ENCODE measurements around the gene ICOS. TPM values are rescaled to one million over a fixed set of nuclear protein-coding genes. Genes with fewer than 3 reads are reported as not detected.

The ICOS gene
- total and polyA plus RNA-seq, 4 donors = 0.02 to 0.17 (median 0.09) TPM; not detected in 1

DNA sequence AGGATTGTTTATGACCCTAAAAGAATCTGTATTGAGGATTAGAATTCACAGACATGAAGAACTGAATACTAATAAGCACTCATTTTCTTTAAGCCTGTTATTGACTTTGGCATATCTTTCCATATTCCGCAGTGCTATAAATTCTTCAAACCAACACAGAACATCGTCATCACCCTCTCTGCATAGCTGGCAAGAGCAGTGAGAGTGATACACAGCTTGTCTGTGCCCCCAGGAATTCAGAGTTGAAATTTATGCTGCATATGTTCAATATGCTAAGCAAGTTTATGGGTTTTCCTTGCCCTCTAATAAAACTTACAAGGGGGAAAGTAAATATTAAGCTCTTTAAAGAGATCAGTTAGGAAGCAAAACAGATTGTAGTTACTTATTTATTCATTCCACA lies 36.3 kb upstream of the ICOS start:
- no peak for DNase-seq (ENCODE audit: low spot score)
- 77% methylated on average over 2 of the region's 2 CpGs for WGBS
- H3K27me3 ChIP-seq (ENCODE audit: control insufficient read depth in 4 of 4, insufficient read depth in 4 of 4, low read length in 3 of 4) = no peaks in the 10 kb centered on the region
- no peak overlapping the region for H3K9ac ChIP-seq (ENCODE audit: low read depth in 1 of 2, low read length in 2 of 2)
- H3K9me3 ChIP-seq (ENCODE audit: control insufficient read depth in 4 of 4, low read length in 3 of 4) = peaks cover 2 to 14% (median 2%) of the 10 kb centered on the region in 4 donors
- H3K4me1 ChIP-seq (ENCODE audit: control insufficient read depth in 4 of 4, insufficient read depth in 4 of 4, low read length in 3 of 4) = no peaks in the 10 kb centered on the region
- H3K36me3 ChIP-seq (ENCODE audit: control insufficient read depth in 4 of 4, insufficient read depth in 3 of 4, low read depth in 1 of 4, low read length in 3 of 4) = no peaks in the 10 kb centered on the region
- H3K4me3 ChIP-seq (ENCODE audit: low read depth in 1 of 3, low read length in 3 of 3) = no peak overlapping the region
- TF ChIP-seq EGR1 (IDR thresholded peaks at IDR 0.05; ENCODE audit: low read depth in 2 of 2) (no peak), RXRA (IDR thresholded peaks at IDR 0.05) (no peak), GABPA (IDR thresholded peaks at IDR 0.05 in 1 of 2, conservative IDR thresholded peaks at IDR 0.05 in 1 of 2) (no peak), SP1 (IDR thresholded peaks at IDR 0.05) (no peak), FOXA1 (IDR thresholded peaks at IDR 0.05) (no peak), RAD21 (IDR thresholded peaks at IDR 0.05) (no peak), FOXA2 (IDR thresholded peaks at IDR 0.05) (no peak), NR2F2 (IDR thresholded peaks at IDR 0.05) (no peak), HNF4G (IDR thresholded peaks at IDR 0.05) (no peak)
- TF ChIP-seq, protein P1, sequence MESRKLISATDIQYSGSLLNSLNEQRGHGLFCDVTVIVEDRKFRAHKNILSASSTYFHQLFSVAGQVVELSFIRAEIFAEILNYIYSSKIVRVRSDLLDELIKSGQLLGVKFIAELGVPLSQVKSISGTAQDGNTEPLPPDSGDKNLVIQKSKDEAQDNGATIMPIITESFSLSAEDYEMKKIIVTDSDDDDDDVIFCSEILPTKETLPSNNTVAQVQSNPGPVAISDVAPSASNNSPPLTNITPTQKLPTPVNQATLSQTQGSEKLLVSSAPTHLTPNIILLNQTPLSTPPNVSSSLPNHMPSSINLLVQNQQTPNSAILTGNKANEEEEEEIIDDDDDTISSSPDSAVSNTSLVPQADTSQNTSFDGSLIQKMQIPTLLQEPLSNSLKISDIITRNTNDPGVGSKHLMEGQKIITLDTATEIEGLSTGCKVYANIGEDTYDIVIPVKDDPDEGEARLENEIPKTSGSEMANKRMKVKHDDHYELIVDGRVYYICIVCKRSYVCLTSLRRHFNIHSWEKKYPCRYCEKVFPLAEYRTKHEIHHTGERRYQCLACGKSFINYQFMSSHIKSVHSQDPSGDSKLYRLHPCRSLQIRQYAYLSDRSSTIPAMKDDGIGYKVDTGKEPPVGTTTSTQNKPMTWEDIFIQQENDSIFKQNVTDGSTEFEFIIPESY (IDR thresholded peaks at IDR 0.05) = no peak
- TF ChIP-seq, protein P2, sequence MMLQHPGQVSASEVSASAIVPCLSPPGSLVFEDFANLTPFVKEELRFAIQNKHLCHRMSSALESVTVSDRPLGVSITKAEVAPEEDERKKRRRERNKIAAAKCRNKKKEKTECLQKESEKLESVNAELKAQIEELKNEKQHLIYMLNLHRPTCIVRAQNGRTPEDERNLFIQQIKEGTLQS (IDR thresholded peaks at IDR 0.05) = no peak
- no peak overlapping the region for H3K27ac ChIP-seq (ENCODE audit: low read depth in 1 of 2, low read length in 2 of 2)

DNA sequence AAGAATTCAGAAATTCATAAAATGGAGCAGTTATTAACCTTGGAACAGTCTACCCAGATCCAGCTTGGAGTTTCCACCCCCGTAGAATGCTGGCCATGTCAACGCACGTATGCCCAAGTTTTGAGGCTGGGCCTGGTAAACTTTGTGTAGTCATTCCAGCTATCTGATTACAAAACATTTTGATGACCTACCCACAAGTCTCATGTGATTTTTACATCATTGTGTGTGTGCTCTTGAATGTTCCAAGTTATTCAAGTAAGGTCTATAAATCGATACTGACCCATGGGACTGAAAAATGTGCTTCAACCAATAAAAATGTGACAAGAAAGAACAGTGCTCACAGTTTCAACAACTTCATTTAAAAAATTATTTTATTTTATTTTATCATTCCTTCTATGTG lies 32.5 kb upstream of the ICOS start:
- DNase-seq (ENCODE audit: low spot score) = no peak
- TF ChIP-seq, protein P2 (IDR thresholded peaks at IDR 0.05) = no peak
- TF ChIP-seq FOXA1 (IDR thresholded peaks at IDR 0.05) (no peak), SP1 (IDR thresholded peaks at IDR 0.05) (no peak), RAD21 (IDR thresholded peaks at IDR 0.05) (no peak), GABPA (IDR thresholded peaks at IDR 0.05 in 1 of 2, conservative IDR thresholded peaks at IDR 0.05 in 1 of 2) (no peak), HNF4A (conservative IDR thresholded peaks at IDR 0.05) (no peak), NR2F2 (IDR thresholded peaks at IDR 0.05) (no peak), EGR1 (IDR thresholded peaks at IDR 0.05; ENCODE audit: low read depth in 2 of 2) (no peak), RXRA (IDR thresholded peaks at IDR 0.05) (no peak), HNF4G (IDR thresholded peaks at IDR 0.05) (no peak), YY1 (IDR thresholded peaks at IDR 0.05) (no peak), FOXA2 (IDR thresholded peaks at IDR 0.05) (no peak), TAF1 (conservative IDR thresholded peaks at IDR 0.05) (no peak), JUND (IDR thresholded peaks at IDR 0.05) (no peak)
- TF ChIP-seq, protein P1 (IDR thresholded peaks at IDR 0.05) = no peak
- TF ChIP-seq, protein P3, sequence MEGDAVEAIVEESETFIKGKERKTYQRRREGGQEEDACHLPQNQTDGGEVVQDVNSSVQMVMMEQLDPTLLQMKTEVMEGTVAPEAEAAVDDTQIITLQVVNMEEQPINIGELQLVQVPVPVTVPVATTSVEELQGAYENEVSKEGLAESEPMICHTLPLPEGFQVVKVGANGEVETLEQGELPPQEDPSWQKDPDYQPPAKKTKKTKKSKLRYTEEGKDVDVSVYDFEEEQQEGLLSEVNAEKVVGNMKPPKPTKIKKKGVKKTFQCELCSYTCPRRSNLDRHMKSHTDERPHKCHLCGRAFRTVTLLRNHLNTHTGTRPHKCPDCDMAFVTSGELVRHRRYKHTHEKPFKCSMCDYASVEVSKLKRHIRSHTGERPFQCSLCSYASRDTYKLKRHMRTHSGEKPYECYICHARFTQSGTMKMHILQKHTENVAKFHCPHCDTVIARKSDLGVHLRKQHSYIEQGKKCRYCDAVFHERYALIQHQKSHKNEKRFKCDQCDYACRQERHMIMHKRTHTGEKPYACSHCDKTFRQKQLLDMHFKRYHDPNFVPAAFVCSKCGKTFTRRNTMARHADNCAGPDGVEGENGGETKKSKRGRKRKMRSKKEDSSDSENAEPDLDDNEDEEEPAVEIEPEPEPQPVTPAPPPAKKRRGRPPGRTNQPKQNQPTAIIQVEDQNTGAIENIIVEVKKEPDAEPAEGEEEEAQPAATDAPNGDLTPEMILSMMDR (IDR thresholded peaks at IDR 0.05; ENCODE audit: low read depth, low read length, missing input control) = no peak
- TF ChIP-seq, protein P4, sequence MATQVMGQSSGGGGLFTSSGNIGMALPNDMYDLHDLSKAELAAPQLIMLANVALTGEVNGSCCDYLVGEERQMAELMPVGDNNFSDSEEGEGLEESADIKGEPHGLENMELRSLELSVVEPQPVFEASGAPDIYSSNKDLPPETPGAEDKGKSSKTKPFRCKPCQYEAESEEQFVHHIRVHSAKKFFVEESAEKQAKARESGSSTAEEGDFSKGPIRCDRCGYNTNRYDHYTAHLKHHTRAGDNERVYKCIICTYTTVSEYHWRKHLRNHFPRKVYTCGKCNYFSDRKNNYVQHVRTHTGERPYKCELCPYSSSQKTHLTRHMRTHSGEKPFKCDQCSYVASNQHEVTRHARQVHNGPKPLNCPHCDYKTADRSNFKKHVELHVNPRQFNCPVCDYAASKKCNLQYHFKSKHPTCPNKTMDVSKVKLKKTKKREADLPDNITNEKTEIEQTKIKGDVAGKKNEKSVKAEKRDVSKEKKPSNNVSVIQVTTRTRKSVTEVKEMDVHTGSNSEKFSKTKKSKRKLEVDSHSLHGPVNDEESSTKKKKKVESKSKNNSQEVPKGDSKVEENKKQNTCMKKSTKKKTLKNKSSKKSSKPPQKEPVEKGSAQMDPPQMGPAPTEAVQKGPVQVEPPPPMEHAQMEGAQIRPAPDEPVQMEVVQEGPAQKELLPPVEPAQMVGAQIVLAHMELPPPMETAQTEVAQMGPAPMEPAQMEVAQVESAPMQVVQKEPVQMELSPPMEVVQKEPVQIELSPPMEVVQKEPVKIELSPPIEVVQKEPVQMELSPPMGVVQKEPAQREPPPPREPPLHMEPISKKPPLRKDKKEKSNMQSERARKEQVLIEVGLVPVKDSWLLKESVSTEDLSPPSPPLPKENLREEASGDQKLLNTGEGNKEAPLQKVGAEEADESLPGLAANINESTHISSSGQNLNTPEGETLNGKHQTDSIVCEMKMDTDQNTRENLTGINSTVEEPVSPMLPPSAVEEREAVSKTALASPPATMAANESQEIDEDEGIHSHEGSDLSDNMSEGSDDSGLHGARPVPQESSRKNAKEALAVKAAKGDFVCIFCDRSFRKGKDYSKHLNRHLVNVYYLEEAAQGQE (IDR thresholded peaks at IDR 0.05) = no peak
- TF ChIP-seq, protein P5, sequence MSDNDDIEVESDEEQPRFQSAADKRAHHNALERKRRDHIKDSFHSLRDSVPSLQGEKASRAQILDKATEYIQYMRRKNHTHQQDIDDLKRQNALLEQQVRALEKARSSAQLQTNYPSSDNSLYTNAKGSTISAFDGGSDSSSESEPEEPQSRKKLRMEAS (IDR thresholded peaks at IDR 0.05) = no peak
- 92% methylated on average over 4 of the region's 4 CpGs for WGBS
- peaks cover 2 to 14% (median 2%) of the 10 kb centered on the region in 4 donors for H3K9me3 ChIP-seq (ENCODE audit: control insufficient read depth in 4 of 4, low read length in 3 of 4)
- H3K9ac ChIP-seq (ENCODE audit: low read depth in 1 of 2, low read length in 2 of 2) = no peak overlapping the region
- H3K4me1 ChIP-seq (ENCODE audit: control insufficient read depth in 4 of 4, insufficient read depth in 4 of 4, low read length in 3 of 4) = peaks cover 0 to 6% (median 0%) of the 10 kb centered on the region in 4 donors
- no peaks in the 10 kb centered on the region for H3K36me3 ChIP-seq (ENCODE audit: control insufficient read depth in 4 of 4, insufficient read depth in 3 of 4, low read depth in 1 of 4, low read length in 3 of 4)
- no peak overlapping the region for H3K27ac ChIP-seq (ENCODE audit: low read depth in 1 of 2, low read length in 2 of 2)
- H3K27me3 ChIP-seq (ENCODE audit: control insufficient read depth in 4 of 4, insufficient read depth in 4 of 4, low read length in 3 of 4) = no peaks in the 10 kb centered on the region
- H3K4me3 ChIP-seq (ENCODE audit: low read depth in 1 of 3, low read length in 3 of 3) = no peak overlapping the region

All from liver (tissue), 9 donors.